ENCODE measurements around the gene SLC30A1. TPM values are rescaled to one million over a fixed set of nuclear protein-coding genes. Genes with fewer than 3 reads are reported as not detected.

Gene SLC30A1
- total and polyA plus RNA-seq, 2 donors from 2014 or later: 8.2 to 37.7 TPM

GRCh38 chr1:211530102-211530501 is 48.9 kb downstream of the SLC30A1 start:
- H3K36me3 ChIP-seq (ENCODE audit: control insufficient read depth in 2 of 3, insufficient read depth in 3 of 3, low read length in 3 of 3): no peaks in the 10 kb centered on the region
- FAIRE-seq: no peak
- intact Hi-C loops (cut with DNase I): no loop called here

GRCh38 chr1:211529453-211529852 is 49.5 kb downstream of the SLC30A1 start:
- no peak for TF ChIP-seq CTCF (IDR thresholded peaks at IDR 0.05; ENCODE audit: borderline replicate concordance, extremely low read depth, insufficient read depth)
- no peak overlapping the region for H3K9ac ChIP-seq (ENCODE audit: low read length in 3 of 3)
- no peak for FAIRE-seq
- no peak overlapping the region for H3K4me3 ChIP-seq (ENCODE audit: low read length in 3 of 3)
- intact Hi-C loops (cut with DNase I): no loop called here
- H3K4me1 ChIP-seq (ENCODE audit: control insufficient read depth in 2 of 3, insufficient read depth in 2 of 3, low read depth in 1 of 3, low read length in 3 of 3): peaks cover 0 to 5% (median 4%) of the 10 kb centered on the region in 3 donors
- H3K27ac ChIP-seq (ENCODE audit: low read depth in 2 of 2, low read length in 2 of 2): no peak overlapping the region
- H3K36me3 ChIP-seq (ENCODE audit: control insufficient read depth in 2 of 3, insufficient read depth in 3 of 3, low read length in 3 of 3): no peaks in the 10 kb centered on the region
- DNase-seq: no peak
- H3K27me3 ChIP-seq (ENCODE audit: control insufficient read depth, insufficient read depth, low read length): no peaks in the 10 kb centered on the region
- no peaks in the 10 kb centered on the region for H3K9me3 ChIP-seq (ENCODE audit: control insufficient read depth in 2 of 3, insufficient read depth in 1 of 3, low read length in 3 of 3)

More at GRCh38 chr1:211530102-211530501, 48.9 kb downstream of the SLC30A1 start:
- Histone ChIP-seq H3K4me1 (ENCODE audit: control insufficient read depth in 2 of 3, insufficient read depth in 2 of 3, low read depth in 1 of 3, low read length in 3 of 3) (peaks cover 0 to 5% (median 4%) of the 10 kb centered on the region in 3 donors), H3K9me3 (ENCODE audit: control insufficient read depth in 2 of 3, insufficient read depth in 1 of 3, low read length in 3 of 3) (no peaks in the 10 kb centered on the region), H3K27ac (ENCODE audit: low read depth in 2 of 2, low read length in 2 of 2) (no peak overlapping the region), H3K4me3 (ENCODE audit: low read length in 3 of 3) (no peak overlapping the region), H3K9ac (ENCODE audit: low read length in 3 of 3) (no peak overlapping the region), H3K27me3 (ENCODE audit: control insufficient read depth, insufficient read depth, low read length) (no peaks in the 10 kb centered on the region)
- TF ChIP-seq CTCF (IDR thresholded peaks at IDR 0.05; ENCODE audit: borderline replicate concordance, extremely low read depth, insufficient read depth): no peak
- DNase-seq: no peak

GRCh38 chr1:211529011-211529410 is 50.0 kb downstream of the SLC30A1 start:
- no peak for TF ChIP-seq CTCF (IDR thresholded peaks at IDR 0.05; ENCODE audit: borderline replicate concordance, extremely low read depth, insufficient read depth)
- Histone ChIP-seq H3K9me3 (ENCODE audit: control insufficient read depth in 2 of 3, insufficient read depth in 1 of 3, low read length in 3 of 3) (no peaks in the 10 kb centered on the region), H3K27ac (ENCODE audit: low read depth in 2 of 2, low read length in 2 of 2) (no peak overlapping the region), H3K9ac (ENCODE audit: low read length in 3 of 3) (no peak overlapping the region), H3K27me3 (ENCODE audit: control insufficient read depth, insufficient read depth, low read length) (no peaks in the 10 kb centered on the region), H3K4me3 (ENCODE audit: low read length in 3 of 3) (no peak overlapping the region), H3K36me3 (ENCODE audit: control insufficient read depth in 2 of 3, insufficient read depth in 3 of 3, low read length in 3 of 3) (no peaks in the 10 kb centered on the region), H3K4me1 (ENCODE audit: control insufficient read depth in 2 of 3, insufficient read depth in 2 of 3, low read depth in 1 of 3, low read length in 3 of 3) (peaks cover 0 to 5% (median 4%) of the 10 kb centered on the region in 3 donors)
- no peak for FAIRE-seq
- intact Hi-C loops (cut with DNase I): no loop called here
- no peak for DNase-seq

- H3K9ac ChIP-seq (ENCODE audit: low read length in 3 of 3): no peak overlapping the region
- H3K27ac ChIP-seq (ENCODE audit: low read depth in 2 of 2, low read length in 2 of 2): no peak overlapping the region
- DNase-seq (peak in 2 of 5 donors; percentile 30 to 50), FAIRE-seq (no peak)
- H3K9me3 ChIP-seq (ENCODE audit: control insufficient read depth in 2 of 3, insufficient read depth in 1 of 3, low read length in 3 of 3): no peaks in the 10 kb centered on the region
- intact Hi-C loops (cut with DNase I): no loop called here
- no peak for TF ChIP-seq CTCF (IDR thresholded peaks at IDR 0.05; ENCODE audit: borderline replicate concordance, extremely low read depth, insufficient read depth)
- no peak overlapping the region for H3K4me3 ChIP-seq (ENCODE audit: low read length in 3 of 3)
- no peaks in the 10 kb centered on the region for H3K36me3 ChIP-seq (ENCODE audit: control insufficient read depth in 2 of 3, insufficient read depth in 3 of 3, low read length in 3 of 3)
- no peaks in the 10 kb centered on the region for H3K27me3 ChIP-seq (ENCODE audit: control insufficient read depth, insufficient read depth, low read length)
- peaks cover 0 to 5% (median 4%) of the 10 kb centered on the region in 3 donors for H3K4me1 ChIP-seq (ENCODE audit: control insufficient read depth in 2 of 3, insufficient read depth in 2 of 3, low read depth in 1 of 3, low read length in 3 of 3)
These were observed 51.1 kb downstream of the SLC30A1 start for GRCh38 chr1:211527888-211528287.

Measured in kidney (tissue), 14 donors.